ENCODE measurements around the gene SNF8.

The SNF8 gene

DNA sequence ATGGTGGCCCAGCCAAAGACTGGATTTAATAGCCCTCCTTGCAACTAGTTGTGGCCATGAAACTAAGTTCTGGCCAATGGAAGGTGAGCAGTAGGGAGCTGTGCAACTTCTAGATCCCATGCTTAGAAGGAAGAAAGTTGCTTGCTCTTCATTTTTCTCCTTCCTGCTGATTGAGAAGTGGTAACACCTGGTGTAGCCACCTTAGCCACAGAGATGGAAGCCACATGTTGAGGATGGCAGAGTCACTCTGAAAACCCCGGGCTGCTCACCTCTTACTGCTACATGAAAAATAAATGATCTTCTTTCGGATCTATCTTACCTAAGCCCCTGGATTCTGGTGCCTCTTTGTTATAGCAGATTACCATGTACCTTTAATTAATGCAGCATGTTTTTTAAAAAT is 62.4 kb downstream of the SNF8 start:
- DNase-seq = no peak
